Measurements from ENCODE around the gene ZNF814. TPM values are rescaled to one million over a fixed set of nuclear protein-coding genes. Genes with fewer than 3 reads are reported as not detected.

ZNF814 gene
- total RNA-seq, 1 donor from 2014 or later = 1.8 TPM

GRCh38 chr19:57820599-57820998 is 68.2 kb downstream of the ZNF814 start:
- Histone ChIP-seq H3K4me1 (peaks cover 0 to 9% of the 10 kb centered on the region in 2 donors), H3K27ac (peak overlapping the region in 1 of 2 donors; percentile 69), H3K27me3 (no peaks in the 10 kb centered on the region), H3K36me3 (peaks cover 0 to 20% of the 10 kb centered on the region in 2 donors), H3K4me3 (peak overlapping the region; percentile 71 to 72), H3K9me3 (peaks cover 0 to 12% of the 10 kb centered on the region in 2 donors)
- intact Hi-C loops (cut with DNase I) = no loop called here
- TF ChIP-seq CTCF (IDR thresholded peaks at IDR 0.05) = no peak
- DNase-seq (ENCODE audit: low spot score in 2 of 2) = no peak

DNA sequence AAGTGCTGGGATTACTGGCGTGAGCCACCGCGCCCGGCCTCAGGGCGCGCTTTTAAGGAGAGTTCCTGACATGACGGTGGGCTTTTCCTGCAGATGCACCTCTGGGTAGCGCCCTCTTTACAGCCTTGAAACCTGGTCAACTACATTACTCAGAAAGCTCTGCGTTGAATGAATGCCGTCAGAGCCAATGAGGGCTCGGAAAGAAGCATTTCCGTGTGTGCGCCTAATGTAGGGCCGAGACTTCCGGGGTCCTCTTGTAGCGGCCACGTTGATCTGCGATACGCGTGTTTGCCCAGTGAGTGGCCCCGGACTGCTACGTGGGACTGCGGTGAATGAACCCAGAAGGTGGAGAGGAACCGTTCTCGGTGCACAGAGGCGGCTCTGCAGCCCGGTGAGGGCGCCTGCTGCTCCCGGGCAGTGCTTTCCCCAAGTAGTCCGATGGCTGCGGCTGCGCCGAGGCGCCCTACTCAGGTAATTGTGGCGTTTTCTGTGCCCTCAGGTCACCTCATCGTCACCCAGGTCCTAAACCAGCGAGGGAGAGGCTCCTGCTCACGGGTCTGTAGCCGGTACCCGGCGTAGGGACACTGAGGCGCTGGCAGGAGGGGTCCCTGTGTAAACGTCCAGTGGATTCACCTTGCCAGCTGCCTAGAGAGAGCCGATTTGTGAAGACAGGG is 69.2 kb downstream of the ZNF814 start:
- H3K27ac ChIP-seq = peak overlapping the region; percentile 63 to 69
- peak in 1 of 3 experiments; percentile 21 for TF ChIP-seq CTCF (IDR thresholded peaks at IDR 0.05)
- DNase-seq (ENCODE audit: low spot score in 2 of 2) = peak; percentile 67 to 92
- peaks cover 0 to 18% of the 10 kb centered on the region in 2 donors for H3K36me3 ChIP-seq
- peaks cover 0 to 3% of the 10 kb centered on the region in 2 donors for H3K9me3 ChIP-seq
- intact Hi-C loops (cut with DNase I) = no loop called here
- no peaks in the 10 kb centered on the region for H3K27me3 ChIP-seq
- peaks cover 2 to 11% of the 10 kb centered on the region in 2 donors for H3K4me1 ChIP-seq
- peak overlapping the region; percentile 71 to 72 for H3K4me3 ChIP-seq

DNA sequence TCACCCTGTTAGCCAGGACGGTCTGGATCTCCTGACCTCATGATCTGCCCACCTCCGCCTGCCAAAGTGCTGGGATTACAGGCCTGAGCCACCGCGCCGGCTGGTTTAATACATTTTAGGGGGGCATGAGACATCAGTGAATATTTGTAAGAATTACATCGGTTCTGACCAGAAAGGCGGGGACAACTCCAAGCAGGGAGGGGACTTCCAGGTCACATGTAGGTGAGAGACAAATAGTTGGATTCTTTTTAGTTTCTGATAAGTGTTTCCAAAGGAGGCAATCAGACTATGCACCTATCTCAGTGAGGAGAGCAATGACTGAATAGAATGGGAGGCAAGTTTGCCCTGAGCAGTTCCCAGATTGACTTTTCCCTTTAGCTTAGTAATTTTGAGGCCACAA is 70.5 kb downstream of the ZNF814 start:
- Histone ChIP-seq H3K27me3 (no peaks in the 10 kb centered on the region), H3K27ac (no peak overlapping the region), H3K4me1 (peaks cover 2 to 17% of the 10 kb centered on the region in 2 donors), H3K4me3 (no peak overlapping the region), H3K36me3 (peaks cover 0 to 6% of the 10 kb centered on the region in 2 donors), H3K9me3 (peaks cover 0 to 3% of the 10 kb centered on the region in 2 donors)
- no peak for DNase-seq (ENCODE audit: low spot score in 2 of 2)
- TF ChIP-seq CTCF (IDR thresholded peaks at IDR 0.05) = no peak
- intact Hi-C loops (cut with DNase I) = no loop called here

DNA sequence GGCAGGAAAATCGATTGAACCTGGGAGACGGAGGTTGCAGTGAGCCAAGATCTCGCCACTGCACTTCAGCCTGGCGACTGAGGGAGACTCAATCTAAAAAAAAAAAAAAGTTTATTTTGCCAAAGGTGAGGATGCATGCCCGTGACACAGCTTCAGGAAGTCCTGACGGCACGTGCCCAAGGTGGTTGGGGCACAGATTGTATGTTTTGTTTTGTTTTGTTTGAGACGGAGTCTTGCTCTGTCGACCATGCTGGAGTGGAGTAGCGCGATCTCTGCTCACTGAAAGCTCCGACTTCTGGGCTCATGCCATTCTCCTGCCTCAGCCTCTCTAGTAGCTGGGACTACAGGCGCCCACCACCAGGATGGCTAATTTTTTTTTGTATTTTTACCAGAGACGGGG is 70.9 kb downstream of the ZNF814 start:
- intact Hi-C loops (cut with DNase I) = no loop called here
- TF ChIP-seq CTCF (IDR thresholded peaks at IDR 0.05) = no peak
- Histone ChIP-seq H3K36me3 (peaks cover 0 to 4% of the 10 kb centered on the region in 2 donors), H3K9me3 (peaks cover 0 to 3% of the 10 kb centered on the region in 2 donors), H3K4me1 (peaks cover 2 to 17% of the 10 kb centered on the region in 2 donors), H3K27ac (no peak overlapping the region), H3K27me3 (no peaks in the 10 kb centered on the region), H3K4me3 (no peak overlapping the region)
- no peak for DNase-seq (ENCODE audit: low spot score in 2 of 2)

DNA sequence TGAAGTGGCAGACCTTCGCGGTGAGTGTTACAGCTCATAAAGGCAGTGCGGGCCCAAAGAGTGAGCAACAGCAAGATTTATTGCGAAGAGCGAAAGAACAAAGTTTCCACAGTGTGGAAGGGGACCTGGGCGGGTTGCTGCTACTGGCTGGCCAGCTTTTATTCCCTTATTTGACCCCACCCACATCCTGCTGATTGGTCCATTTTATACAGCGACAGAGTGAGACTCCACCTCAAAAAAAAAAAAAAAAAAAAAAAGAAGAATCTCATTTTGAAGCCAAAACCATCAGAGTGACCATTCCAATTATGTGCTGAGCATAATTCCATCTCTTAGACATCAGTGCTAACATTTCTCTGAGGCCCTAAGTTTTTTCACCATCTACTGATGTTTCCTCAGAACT is 72.2 kb downstream of the ZNF814 start:
- Histone ChIP-seq H3K27ac (no peak overlapping the region), H3K9me3 (peaks cover 0 to under 1% of the 10 kb centered on the region in 2 donors), H3K4me1 (peaks cover 2 to 17% of the 10 kb centered on the region in 2 donors), H3K4me3 (no peak overlapping the region), H3K27me3 (no peaks in the 10 kb centered on the region), H3K36me3 (peaks cover 0 to 2% of the 10 kb centered on the region in 2 donors)
- intact Hi-C loops (cut with DNase I) = no loop called here
- DNase-seq (ENCODE audit: low spot score in 2 of 2) = no peak
- no peak for TF ChIP-seq CTCF (IDR thresholded peaks at IDR 0.05)
